C4-2B (cell line): ENCODE data around the gene MMP20.
A peak's percentile ranks its signal among the peaks of the same experiment; 100 is the strongest.

ENCODE experiments used
- ZFX ChIP-seq: fragments of 450-650 bp; IDR thresholded peaks from 2 replicates; pipeline ENCODE4 v1.6.1; 2017
- TF ChIP-seq, protein P1 (sequence below): fragments of 450-650 bp; conservative IDR thresholded peaks from 2 replicates; pipeline ENCODE4 v1.5.1; 2017; ENCODE audit warnings: mild to moderate bottlenecking

DNA sequence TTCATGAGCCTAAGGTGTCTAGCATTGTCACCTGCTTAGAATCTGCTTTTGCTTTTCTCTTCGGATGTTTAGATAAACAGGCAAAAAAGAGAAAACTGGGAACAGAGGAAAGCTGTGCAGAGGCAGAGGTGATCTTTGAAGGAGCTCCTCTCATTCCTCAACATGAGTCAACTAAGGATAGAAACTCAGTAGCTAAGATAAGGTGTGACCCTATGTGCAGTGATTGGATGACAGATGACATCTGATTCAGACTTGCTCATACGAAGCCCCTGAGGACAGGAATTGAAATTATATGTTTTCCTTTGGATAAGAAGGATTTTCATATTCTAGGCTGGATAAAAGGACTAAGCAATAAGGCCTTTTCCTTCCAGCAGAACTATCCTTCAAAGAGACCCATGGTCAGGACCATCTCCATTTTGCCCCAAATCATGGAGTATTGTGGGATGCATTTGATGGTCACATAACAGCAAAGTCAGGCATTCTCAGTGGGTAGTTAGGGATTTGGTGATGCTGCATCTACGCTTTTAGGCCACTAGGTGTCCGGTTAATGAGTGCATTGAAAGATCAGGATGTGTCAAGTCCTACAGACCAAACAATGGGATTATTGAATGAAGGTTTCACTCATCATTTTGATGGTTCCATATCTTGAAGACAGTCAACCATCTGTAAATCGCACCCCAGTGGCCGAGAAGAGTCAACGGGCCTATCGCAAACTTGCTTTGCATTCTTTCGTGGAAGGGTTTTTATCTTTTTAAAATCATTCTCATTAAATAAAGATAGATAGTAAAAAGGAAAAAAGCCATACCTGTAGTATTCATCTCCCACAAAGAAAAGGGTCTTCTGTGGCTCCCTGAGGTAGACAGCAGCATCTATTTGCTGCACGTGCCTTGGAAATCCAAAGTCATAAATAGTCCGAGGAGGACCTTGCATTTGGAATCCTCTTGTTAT is 32.2 kb downstream of the MMP20 start:
- TF ChIP-seq, protein P1, sequence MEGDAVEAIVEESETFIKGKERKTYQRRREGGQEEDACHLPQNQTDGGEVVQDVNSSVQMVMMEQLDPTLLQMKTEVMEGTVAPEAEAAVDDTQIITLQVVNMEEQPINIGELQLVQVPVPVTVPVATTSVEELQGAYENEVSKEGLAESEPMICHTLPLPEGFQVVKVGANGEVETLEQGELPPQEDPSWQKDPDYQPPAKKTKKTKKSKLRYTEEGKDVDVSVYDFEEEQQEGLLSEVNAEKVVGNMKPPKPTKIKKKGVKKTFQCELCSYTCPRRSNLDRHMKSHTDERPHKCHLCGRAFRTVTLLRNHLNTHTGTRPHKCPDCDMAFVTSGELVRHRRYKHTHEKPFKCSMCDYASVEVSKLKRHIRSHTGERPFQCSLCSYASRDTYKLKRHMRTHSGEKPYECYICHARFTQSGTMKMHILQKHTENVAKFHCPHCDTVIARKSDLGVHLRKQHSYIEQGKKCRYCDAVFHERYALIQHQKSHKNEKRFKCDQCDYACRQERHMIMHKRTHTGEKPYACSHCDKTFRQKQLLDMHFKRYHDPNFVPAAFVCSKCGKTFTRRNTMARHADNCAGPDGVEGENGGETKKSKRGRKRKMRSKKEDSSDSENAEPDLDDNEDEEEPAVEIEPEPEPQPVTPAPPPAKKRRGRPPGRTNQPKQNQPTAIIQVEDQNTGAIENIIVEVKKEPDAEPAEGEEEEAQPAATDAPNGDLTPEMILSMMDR = peak; percentile 84
- no peak for TF ChIP-seq ZFX
